ENCODE measurements around the gene HMOX2. TPM values are rescaled to one million over a fixed set of nuclear protein-coding genes. Genes with fewer than 3 reads are reported as not detected.

The HMOX2 gene
- total RNA-seq, 2 donors from 2014 or later, result 31.9 to 58.8 TPM

DNA sequence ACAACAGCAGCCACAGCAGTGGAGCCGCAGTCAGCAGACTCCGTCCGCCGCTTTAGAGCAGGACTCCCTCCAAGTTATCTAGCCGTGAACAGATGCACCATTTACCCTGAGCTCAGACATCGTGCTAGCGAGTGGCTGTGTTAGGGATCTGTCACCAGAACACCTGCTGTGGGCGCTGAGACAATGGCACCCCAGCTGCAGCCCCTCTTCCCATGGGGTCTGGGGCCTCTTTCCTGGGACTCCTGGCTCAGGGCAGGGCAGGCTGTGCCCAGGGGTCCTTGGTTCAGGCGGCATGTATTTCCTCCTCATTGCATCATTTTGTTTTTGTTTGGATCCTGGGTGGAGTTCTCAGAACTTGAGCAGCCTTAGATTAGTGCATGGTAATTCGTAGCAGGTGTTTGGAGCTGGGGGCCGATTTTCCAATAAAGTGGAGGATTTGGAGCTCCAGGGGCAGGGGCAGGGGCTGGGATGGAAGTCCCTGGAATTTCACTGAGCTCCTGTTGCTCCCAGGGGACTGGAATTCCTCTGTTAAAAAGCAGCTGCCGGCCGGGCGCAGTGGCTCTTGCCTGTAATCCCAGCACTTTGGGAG is 25.2 kb upstream of the HMOX2 start:
- ATAC-seq (no peak), DNase-seq (no peak)
- Mint-ChIP-seq H3K27ac (no peak overlapping the region), H3K4me1 (no peaks in the 10 kb centered on the region), H3K4me3 (no peak overlapping the region), H3K27me3 (no peaks in the 10 kb centered on the region), H3K36me3 (ENCODE audit: low read depth) (peaks cover 2% of the 10 kb centered on the region)
- no peaks in the 10 kb centered on the region for H3K9me3 ChIP-seq (ENCODE audit: control insufficient read depth, low read length, poor library complexity, severe bottlenecking)

DNA sequence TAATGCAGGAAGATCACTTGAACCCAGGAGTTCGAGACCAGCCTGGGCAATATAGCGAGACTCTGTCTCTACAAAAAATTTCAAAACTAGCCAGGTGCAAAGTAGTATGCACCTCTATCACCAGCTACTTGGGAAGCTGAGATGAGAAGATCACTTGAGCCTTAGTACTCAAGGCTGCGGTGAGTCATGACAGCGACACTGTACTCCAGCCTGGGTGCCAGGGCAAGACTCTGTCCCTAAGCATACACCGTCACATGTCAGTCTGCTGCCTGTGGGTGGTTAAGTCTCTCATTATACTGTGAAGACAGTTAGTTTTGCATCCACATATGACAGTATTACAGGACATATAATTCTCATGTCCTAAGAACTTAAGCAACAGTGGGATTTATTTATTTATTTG is 23.5 kb upstream of the HMOX2 start:
- H3K9me3 ChIP-seq (ENCODE audit: control insufficient read depth, low read length, poor library complexity, severe bottlenecking), result no peaks in the 10 kb centered on the region
- ATAC-seq (no peak), DNase-seq (no peak)
- Mint-ChIP-seq H3K27me3 (no peaks in the 10 kb centered on the region), H3K27ac (no peak overlapping the region), H3K36me3 (ENCODE audit: low read depth) (no peaks in the 10 kb centered on the region), H3K4me3 (no peak overlapping the region), H3K4me1 (peaks cover 4% of the 10 kb centered on the region)

DNA sequence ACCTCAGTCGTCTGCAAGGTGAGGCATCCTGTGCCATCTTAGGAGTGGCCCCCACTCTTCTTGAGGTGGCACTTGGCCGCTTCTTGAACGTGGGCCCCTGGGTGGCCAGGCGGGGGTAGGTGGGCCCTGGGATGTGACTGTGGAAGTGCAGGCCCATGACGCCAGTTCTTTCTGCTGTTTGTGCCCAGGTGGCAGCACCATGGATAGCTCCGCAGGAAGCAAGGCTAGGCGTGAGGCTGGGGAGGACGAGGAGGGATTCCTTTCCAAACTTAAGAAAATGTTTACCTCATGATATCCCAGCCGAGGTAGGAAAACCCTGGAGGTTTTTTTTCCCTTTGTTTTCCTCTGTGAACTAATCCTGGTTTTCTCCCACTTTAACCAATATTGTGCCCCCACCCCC is 21.6 kb upstream of the HMOX2 start:
- peaks cover 11% of the 10 kb centered on the region for H3K4me1 Mint-ChIP-seq
- H3K27me3 Mint-ChIP-seq, result no peaks in the 10 kb centered on the region
- H3K27ac Mint-ChIP-seq, result peak overlapping the region; percentile 62
- peaks cover 2% of the 10 kb centered on the region for H3K36me3 Mint-ChIP-seq (ENCODE audit: low read depth)
- no peaks in the 10 kb centered on the region for H3K9me3 ChIP-seq (ENCODE audit: control insufficient read depth, low read length, poor library complexity, severe bottlenecking)
- H3K4me3 Mint-ChIP-seq, result no peak overlapping the region
- ATAC-seq (no peak), DNase-seq (no peak)

DNA sequence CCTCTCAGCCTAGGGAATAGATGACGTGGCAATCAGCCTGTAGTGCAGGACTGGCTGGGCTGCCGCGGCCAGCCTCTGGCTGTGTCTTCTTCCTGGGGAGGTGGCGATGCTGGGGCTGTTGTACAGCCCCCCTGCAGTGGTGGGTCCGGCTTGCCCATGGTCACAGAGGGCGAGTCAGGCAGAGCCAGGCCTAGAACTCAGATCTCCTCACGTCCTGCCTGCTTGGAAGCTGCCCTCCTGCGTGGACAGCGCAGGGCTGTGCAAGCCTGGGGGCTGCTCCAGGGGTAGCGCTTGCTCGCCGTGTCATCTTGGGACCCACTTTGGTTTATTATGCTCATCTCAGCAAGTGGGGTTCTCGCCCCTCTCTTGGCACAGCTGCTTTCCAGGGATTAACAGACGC is 21.1 kb upstream of the HMOX2 start:
- H3K4me1 Mint-ChIP-seq, result peaks cover 15% of the 10 kb centered on the region
- H3K9me3 ChIP-seq (ENCODE audit: control insufficient read depth, low read length, poor library complexity, severe bottlenecking), result no peaks in the 10 kb centered on the region
- no peak overlapping the region for H3K4me3 Mint-ChIP-seq
- ATAC-seq (no peak), DNase-seq (no peak)
- H3K27me3 Mint-ChIP-seq, result no peaks in the 10 kb centered on the region
- H3K27ac Mint-ChIP-seq, result peak overlapping the region; percentile 62
- H3K36me3 Mint-ChIP-seq (ENCODE audit: low read depth), result peaks cover 2% of the 10 kb centered on the region

DNA sequence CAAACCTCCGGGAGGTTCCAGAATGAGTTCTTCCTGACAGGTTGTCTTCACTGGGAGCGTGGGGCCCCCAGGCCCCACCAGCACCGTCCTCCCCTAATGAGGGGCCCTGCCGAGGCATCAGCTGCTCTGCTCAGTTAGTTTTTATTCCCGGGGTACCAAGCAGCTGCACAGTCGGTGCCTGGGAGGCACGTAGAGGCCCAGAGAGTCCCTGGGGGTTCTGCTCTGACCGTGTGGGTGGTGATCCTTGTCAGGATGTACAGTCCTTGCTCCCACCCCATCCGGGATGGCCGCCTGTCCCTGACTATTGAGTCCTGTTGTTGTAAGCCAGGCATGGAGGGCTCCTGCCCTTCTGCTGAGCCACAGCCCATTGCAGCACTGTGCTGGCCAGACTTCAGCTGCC is 20.2 kb upstream of the HMOX2 start:
- Mint-ChIP-seq H3K4me1 (peaks cover 18% of the 10 kb centered on the region), H3K36me3 (ENCODE audit: low read depth) (peaks cover 2% of the 10 kb centered on the region), H3K4me3 (no peak overlapping the region), H3K27ac (no peak overlapping the region), H3K27me3 (no peaks in the 10 kb centered on the region)
- no peak for ATAC-seq
- H3K9me3 ChIP-seq (ENCODE audit: control insufficient read depth, low read length, poor library complexity, severe bottlenecking), result no peaks in the 10 kb centered on the region
- DNase-seq, result no peak

DNA sequence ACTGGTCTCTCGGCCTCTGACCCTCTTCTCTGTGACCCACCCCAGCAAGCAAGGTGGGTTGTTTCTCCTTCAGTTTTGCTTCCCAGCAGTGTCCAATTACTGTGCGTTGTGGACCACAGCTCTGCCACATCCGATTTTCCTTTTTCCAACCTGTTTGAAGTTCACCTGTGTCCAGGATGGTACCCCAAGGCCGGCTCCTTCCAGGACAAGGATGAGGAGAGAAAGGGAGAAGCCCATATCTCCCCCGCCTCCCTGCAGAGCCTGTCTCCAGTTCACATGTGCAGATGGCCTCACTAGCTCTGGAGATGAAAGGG is 15.3 kb upstream of the HMOX2 start:
- Mint-ChIP-seq H3K36me3 (ENCODE audit: low read depth) (peaks cover 2% of the 10 kb centered on the region), H3K27me3 (no peaks in the 10 kb centered on the region), H3K27ac (peak overlapping the region; percentile 34), H3K4me3 (peak overlapping the region; percentile 31), H3K4me1 (peaks cover 28% of the 10 kb centered on the region)
- ATAC-seq, result no peak
- no peak for DNase-seq
- no peaks in the 10 kb centered on the region for H3K9me3 ChIP-seq (ENCODE audit: control insufficient read depth, low read length, poor library complexity, severe bottlenecking)

DNA sequence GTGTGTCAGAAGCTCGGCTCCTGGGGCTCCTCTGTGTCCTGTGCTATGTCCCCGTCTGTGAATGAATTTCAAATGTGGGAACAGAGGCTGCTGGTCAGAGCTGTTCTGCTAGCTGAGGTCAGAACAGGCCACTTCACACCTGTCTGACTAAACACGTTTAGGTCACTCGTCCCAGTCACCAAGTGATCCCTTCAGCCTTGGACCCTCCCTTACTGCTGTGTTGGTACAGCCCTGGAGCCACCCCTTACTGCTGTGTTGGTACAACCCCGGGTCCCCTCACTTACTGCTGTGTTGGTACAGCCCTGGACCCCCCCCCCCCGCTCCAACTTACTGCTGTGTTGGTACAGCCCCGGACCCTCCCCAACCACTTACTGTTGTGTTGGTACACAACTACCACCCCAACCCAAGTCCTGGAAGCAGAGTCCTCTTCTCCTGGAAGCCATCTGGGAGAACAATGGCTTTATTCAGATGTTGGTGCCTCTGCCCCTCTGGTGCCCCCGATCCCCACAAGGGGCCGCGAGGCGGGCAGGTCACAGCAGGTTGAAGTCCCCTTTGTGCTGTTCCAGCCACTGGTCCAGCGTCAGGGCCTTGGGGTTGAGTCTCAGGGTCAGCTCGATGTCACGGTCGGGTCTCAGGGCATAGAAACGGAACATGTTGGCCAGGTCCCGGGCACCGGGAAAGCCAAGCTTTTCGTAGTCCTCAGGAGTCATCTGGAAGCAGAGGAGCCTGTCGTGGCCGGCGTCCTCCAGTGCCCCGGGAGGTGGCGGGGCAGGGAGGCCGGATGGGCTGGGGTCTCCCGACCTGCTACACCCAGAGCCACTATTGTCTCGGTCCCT is 14.7 kb upstream of the HMOX2 start:
- H3K9me3 ChIP-seq (ENCODE audit: control insufficient read depth, low read length, poor library complexity, severe bottlenecking), result no peaks in the 10 kb centered on the region
- H3K27ac Mint-ChIP-seq, result peak overlapping the region; percentile 34
- H3K27me3 Mint-ChIP-seq, result no peaks in the 10 kb centered on the region
- peaks cover 32% of the 10 kb centered on the region for H3K4me1 Mint-ChIP-seq
- ATAC-seq, result no peak
- no peak for DNase-seq
- H3K4me3 Mint-ChIP-seq, result no peak overlapping the region
- H3K36me3 Mint-ChIP-seq (ENCODE audit: low read depth), result peaks cover 2% of the 10 kb centered on the region

DNA sequence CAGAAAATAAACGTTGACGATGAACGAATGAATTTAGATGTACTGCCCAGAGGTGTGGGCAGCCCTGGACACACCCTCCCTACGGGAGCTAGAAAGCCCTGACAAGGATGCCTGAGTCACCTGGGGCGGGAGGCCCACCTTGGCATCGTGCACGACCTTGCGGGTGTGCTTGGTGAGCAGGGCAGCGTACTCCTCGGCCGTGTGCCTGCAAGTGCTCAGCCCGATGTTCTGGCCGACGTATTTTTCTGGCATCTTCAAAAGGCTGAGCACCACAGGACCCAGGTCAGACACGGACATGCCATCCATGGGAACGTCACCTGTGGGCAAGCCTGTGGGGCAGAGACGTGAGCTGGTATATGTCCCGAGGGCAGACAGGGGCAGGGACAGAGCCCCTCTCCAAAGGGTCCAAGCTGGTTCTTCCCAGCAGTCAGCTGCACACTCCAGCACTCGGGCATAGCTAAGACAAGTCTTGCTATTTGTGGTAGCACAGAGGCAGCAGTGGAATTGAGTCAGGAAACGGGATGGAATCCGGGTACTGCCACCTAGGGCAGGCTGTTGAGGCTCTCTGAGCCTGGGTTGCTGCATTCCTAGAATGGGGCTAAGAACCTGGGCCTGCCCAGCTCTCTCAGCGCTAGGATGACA is 12.6 kb upstream of the HMOX2 start:
- Mint-ChIP-seq H3K36me3 (ENCODE audit: low read depth) (peaks cover 2% of the 10 kb centered on the region), H3K27me3 (no peaks in the 10 kb centered on the region), H3K4me1 (peaks cover 34% of the 10 kb centered on the region), H3K4me3 (no peak overlapping the region), H3K27ac (peak overlapping the region; percentile 39)
- DNase-seq, result no peak
- no peak for ATAC-seq
- H3K9me3 ChIP-seq (ENCODE audit: control insufficient read depth, low read length, poor library complexity, severe bottlenecking), result no peaks in the 10 kb centered on the region

DNA sequence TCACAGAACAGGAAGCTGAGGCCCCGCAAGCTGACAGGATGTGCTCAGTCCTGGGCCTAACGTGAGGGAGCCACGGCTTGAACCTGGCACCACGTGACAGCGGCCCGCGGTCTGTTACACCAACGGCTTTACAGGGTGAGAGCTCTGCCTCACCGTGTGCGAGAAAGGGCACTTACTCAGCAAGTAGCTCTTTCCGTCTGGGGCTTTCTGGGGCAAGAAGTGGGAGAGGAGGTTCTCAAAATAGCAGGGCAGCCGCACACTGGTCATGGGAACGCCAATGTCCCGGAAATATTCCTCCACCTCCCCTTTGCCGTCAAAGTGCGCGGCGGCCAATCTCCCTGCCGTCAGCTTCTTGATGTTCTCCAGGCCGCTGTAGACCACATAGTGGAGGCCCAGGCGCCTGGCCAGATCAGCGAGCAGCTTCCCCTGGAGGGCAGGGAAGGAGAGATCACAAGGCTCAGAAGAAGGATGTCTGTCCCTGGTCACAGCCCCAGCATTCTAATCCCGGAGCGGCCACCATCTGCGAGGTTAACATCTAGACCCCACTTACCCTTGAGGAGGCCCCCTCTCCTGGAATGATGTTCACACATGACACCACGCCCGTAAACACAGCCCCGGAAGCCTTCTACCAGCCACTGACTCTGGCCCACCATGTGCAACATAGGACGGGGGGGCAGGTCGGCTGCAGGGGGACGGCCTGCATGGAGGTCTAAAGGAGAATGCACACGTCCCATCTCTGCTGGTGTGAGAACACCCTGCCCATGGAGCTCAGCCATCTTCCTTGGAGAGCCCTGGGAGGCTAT is 10.0 kb upstream of the HMOX2 start:
- peak overlapping the region; percentile 94 for H3K27ac Mint-ChIP-seq
- H3K36me3 Mint-ChIP-seq (ENCODE audit: low read depth), result no peaks in the 10 kb centered on the region
- ATAC-seq (peak; percentile 96), DNase-seq (peak; percentile 31 to 37 (median 33))
- peak overlapping the region; percentile 49 for H3K4me3 Mint-ChIP-seq
- no peaks in the 10 kb centered on the region for H3K9me3 ChIP-seq (ENCODE audit: control insufficient read depth, low read length, poor library complexity, severe bottlenecking)
- H3K27me3 Mint-ChIP-seq, result no peaks in the 10 kb centered on the region
- H3K4me1 Mint-ChIP-seq, result peaks cover 22% of the 10 kb centered on the region

DNA sequence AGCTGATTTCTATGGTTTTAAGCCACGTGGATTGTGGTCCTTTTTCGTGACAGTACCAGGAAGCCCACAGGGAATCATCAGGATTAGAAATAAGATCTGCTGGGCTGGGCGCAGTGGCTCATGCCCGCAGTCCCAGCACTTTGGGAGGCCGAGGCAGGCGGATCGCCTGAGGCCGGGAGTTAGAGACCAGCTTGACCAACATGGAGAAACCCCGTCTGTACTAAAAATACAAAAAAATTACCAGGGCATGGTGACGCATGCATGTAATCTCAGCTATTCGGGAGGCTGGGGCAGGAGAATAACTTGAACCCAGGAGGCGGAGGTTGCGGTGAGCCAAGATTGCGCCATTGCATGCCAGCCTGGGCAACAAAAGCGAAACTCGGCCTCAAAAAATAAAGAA is 8.3 kb upstream of the HMOX2 start:
- Mint-ChIP-seq H3K27me3 (no peaks in the 10 kb centered on the region), H3K4me1 (peaks cover 24% of the 10 kb centered on the region), H3K27ac (peak overlapping the region; percentile 34), H3K36me3 (ENCODE audit: low read depth) (no peaks in the 10 kb centered on the region), H3K4me3 (no peak overlapping the region)
- no peak for DNase-seq
- H3K9me3 ChIP-seq (ENCODE audit: control insufficient read depth, low read length, poor library complexity, severe bottlenecking), result no peaks in the 10 kb centered on the region
- ATAC-seq, result no peak

DNA sequence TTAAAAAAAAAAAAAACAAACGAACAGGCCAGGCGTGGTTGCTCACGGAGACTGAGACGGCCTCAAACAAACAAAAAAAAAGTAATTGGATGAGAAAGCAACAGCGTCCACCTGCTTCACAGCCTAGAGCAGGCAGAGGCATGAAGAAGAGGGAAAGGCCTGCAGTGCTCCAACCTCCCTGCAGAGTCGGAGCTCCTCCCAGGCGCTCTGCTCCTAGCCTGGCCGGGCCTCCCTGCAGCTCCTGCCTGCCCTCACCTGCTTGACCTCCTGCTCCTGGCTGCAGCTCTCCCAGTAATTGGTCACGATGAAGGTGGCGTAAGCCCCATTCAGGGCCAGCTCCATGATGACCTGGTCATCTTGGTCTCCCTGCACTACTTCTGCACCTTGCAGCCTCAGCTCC is 7.2 kb upstream of the HMOX2 start:
- ATAC-seq (no peak), DNase-seq (no peak)
- H3K4me1 Mint-ChIP-seq, result peaks cover 27% of the 10 kb centered on the region
- H3K27ac Mint-ChIP-seq, result no peak overlapping the region
- no peaks in the 10 kb centered on the region for H3K27me3 Mint-ChIP-seq
- no peak overlapping the region for H3K4me3 Mint-ChIP-seq
- no peaks in the 10 kb centered on the region for H3K9me3 ChIP-seq (ENCODE audit: control insufficient read depth, low read length, poor library complexity, severe bottlenecking)
- H3K36me3 Mint-ChIP-seq (ENCODE audit: low read depth), result no peaks in the 10 kb centered on the region

DNA sequence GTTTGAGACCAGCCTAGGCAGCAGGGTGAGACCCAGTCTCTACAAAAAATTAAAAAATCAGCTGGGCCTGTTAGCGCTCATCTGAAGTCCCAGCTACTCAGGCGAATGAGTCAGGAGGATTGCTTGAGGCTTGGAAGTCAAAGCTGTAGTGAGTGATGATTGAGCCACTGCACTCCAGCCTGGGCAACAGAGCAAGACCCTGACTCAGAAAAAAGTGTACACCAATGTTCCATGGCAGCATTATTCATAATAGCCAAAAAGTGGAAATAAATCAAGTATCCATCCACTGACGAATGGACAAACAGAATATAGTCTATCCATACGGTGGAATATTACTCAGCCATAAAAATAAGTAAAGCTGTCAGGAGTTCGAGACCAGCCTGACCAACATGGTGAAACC is 4.3 kb upstream of the HMOX2 start:
- Mint-ChIP-seq H3K27me3 (no peaks in the 10 kb centered on the region), H3K36me3 (ENCODE audit: low read depth) (no peaks in the 10 kb centered on the region), H3K4me3 (no peak overlapping the region), H3K4me1 (peaks cover 19% of the 10 kb centered on the region), H3K27ac (no peak overlapping the region)
- DNase-seq, result no peak
- H3K9me3 ChIP-seq (ENCODE audit: control insufficient read depth, low read length, poor library complexity, severe bottlenecking), result no peaks in the 10 kb centered on the region
- no peak for ATAC-seq

DNA sequence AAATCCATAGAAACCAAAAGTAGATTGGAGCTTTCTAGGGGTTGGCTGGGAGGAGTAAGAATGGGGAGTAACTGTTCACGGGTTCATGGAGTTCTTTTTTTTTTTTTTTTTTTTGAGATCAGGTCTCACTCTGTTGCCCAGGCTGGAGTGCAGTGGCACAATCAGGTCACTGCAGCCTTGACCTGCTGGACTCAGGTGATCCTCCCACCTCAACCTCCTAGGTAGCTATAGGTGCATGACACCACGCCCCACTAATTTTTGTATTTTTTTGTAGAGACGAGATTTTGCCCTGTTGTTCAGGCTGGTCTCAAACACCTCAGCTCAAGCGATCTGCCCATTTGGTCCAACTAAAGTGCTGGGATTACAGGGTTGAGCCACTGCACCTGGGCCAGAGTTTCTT is 3.3 kb upstream of the HMOX2 start:
- Mint-ChIP-seq H3K27ac (peak overlapping the region; percentile 29), H3K27me3 (no peaks in the 10 kb centered on the region), H3K4me3 (peak overlapping the region; percentile 85), H3K4me1 (peaks cover 21% of the 10 kb centered on the region), H3K36me3 (ENCODE audit: low read depth) (no peaks in the 10 kb centered on the region)
- H3K9me3 ChIP-seq (ENCODE audit: control insufficient read depth, low read length, poor library complexity, severe bottlenecking), result no peaks in the 10 kb centered on the region
- DNase-seq (no peak), ATAC-seq (no peak)

Data from T-helper 17 cell (primary cell).